ENCODE results near the gene SEC16A. TPM values are rescaled to one million over a fixed set of nuclear protein-coding genes. Genes with fewer than 3 reads are reported as not detected.
A peak's percentile ranks its signal among the peaks of the same experiment; 100 is the strongest.

The SEC16A gene, protein sequence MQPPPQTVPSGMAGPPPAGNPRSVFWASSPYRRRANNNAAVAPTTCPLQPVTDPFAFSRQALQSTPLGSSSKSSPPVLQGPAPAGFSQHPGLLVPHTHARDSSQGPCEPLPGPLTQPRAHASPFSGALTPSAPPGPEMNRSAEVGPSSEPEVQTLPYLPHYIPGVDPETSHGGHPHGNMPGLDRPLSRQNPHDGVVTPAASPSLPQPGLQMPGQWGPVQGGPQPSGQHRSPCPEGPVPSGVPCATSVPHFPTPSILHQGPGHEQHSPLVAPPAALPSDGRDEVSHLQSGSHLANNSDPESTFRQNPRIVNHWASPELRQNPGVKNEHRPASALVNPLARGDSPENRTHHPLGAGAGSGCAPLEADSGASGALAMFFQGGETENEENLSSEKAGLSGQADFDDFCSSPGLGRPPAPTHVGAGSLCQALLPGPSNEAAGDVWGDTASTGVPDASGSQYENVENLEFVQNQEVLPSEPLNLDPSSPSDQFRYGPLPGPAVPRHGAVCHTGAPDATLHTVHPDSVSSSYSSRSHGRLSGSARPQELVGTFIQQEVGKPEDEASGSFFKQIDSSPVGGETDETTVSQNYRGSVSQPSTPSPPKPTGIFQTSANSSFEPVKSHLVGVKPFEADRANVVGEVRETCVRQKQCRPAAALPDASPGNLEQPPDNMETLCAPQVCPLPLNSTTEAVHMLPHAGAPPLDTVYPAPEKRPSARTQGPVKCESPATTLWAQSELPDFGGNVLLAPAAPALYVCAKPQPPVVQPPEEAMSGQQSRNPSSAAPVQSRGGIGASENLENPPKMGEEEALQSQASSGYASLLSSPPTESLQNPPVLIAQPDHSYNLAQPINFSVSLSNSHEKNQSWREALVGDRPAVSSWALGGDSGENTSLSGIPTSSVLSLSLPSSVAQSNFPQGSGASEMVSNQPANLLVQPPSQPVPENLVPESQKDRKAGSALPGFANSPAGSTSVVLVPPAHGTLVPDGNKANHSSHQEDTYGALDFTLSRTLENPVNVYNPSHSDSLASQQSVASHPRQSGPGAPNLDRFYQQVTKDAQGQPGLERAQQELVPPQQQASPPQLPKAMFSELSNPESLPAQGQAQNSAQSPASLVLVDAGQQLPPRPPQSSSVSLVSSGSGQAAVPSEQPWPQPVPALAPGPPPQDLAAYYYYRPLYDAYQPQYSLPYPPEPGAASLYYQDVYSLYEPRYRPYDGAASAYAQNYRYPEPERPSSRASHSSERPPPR (N-terminal part only)
- total RNA-seq = 10 to 100 TPM; 58.0 to 89.3 (median 75.0) TPM

DNA sequence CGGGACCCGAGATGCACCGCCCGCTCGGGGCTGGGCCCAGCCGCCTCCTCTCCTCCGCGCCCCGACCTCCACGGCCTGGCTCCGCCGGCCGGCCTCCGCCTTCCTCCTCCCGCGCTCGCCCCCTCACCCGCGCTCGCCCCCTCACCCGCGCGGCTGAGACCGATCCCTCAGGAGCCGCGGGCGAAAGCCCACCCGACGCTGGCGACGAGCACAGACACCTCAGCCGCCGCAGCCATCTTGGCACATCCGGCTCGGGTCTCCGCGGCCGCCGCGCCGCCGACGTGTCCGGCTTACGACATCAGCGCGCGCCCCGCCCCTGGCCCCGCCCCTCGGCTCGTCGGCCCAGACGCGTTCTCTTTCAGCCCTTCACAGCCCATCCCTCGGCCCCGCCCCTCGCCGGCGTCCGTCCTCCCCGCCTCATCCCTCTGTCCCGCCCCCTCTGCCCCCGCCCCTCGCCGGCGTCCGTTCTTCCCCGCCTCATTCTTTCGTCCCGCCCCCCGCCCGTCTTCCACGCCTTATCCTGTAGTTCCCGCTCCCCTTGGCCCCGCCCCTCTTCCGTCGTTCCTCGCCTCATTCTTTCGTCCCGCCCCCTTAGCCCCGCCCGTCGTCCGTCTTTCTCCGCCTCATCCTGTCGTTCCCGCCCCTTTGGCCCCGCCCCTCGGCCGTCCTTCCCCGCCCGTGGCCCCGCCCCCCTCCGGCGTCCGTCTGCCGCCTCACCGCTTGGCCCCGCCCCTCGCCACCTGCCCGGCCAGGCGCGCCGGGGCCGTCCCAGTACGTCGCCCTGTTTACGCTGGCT is at the start of gene SEC16A:
TSS of gene SEC16A (minus strand) at position 248 of the 796 bp plus-strand sequence. CDS start 5,425 bp downstream, outside the sequence.
- Histone ChIP-seq H3K27me3 (no peaks in the 10 kb centered on the region), H3K4me3 (peak within 1 kb of the TSS; percentile 74), H3K27ac (peak within 1 kb of the TSS; percentile 94), H3K4me1 (peaks cover 29% of the 10 kb centered on the region), H3K9me3 (no peaks in the 10 kb centered on the region), H3K36me3 (peaks cover 7% of the 10 kb centered on the region)
- DNase-seq (ENCODE audit: low spot score in 2 of 2) = peak; percentile 100
- TF ChIP-seq EP300 (IDR thresholded peaks at IDR 0.05) (no peak), POLR2AphosphoS5 (IDR thresholded peaks at IDR 0.05) (peak; percentile 85 to 91 (median 86)), POLR2A (IDR thresholded peaks at IDR 0.05) (peak; percentile 19 to 92)
- TF ChIP-seq, protein P1, sequence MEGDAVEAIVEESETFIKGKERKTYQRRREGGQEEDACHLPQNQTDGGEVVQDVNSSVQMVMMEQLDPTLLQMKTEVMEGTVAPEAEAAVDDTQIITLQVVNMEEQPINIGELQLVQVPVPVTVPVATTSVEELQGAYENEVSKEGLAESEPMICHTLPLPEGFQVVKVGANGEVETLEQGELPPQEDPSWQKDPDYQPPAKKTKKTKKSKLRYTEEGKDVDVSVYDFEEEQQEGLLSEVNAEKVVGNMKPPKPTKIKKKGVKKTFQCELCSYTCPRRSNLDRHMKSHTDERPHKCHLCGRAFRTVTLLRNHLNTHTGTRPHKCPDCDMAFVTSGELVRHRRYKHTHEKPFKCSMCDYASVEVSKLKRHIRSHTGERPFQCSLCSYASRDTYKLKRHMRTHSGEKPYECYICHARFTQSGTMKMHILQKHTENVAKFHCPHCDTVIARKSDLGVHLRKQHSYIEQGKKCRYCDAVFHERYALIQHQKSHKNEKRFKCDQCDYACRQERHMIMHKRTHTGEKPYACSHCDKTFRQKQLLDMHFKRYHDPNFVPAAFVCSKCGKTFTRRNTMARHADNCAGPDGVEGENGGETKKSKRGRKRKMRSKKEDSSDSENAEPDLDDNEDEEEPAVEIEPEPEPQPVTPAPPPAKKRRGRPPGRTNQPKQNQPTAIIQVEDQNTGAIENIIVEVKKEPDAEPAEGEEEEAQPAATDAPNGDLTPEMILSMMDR (IDR thresholded peaks at IDR 0.05) = no peak
- WGBS = 1% methylated on average over 60 of the region's 109 CpGs

DNA sequence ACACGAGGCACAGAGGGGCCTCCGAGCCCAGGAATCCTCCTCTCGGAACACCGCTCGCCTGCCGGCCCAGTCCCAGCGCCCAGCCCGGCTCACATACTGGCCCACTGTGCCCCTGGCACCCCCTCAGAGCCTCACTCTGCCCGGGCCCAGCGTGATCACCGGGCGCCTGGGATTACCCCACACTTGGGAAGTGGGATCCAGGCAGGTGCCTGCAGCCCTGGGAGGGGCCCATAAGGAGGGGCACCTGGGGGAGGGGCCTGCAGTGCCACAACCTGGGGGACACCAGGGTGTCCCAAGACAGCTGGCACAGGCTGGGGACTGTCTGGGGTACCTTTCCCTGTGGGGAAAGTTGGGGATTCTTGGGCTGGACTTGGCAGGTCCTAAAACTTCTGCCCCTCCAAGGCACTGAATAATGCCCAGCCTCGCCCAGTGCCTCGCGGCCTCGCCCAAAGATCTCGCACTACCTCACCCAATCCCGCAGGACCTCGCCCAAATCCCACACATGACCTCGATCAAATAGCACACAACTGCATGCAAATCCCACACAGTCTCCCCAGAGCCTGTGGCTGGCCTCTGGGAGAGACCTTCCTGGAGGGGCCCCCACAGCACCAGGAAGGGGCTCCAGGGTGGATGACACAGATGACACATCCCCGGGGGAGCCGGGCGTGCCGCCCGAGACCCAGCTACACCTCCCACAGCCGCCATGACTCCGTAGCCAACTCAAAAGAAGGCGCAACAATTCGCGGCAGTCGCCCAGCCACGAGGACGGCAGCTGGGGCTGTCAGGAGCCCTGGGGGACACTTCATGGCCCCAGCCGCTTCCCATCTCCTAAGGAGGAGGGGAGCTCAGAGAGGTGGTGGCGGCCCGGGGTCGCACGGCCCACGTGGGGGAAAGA is 49.3 kb upstream of the SEC16A start:
- Histone ChIP-seq H3K36me3 (peaks cover 6% of the 10 kb centered on the region), H3K4me1 (peaks cover 92% of the 10 kb centered on the region), H3K27me3 (no peaks in the 10 kb centered on the region), H3K27ac (peak overlapping the region; percentile 58), H3K4me3 (no peak overlapping the region), H3K9me3 (no peaks in the 10 kb centered on the region)
- no peak for DNase-seq (ENCODE audit: low spot score in 2 of 2)
- WGBS = 68% methylated on average over 12 of the region's 39 CpGs
- TF ChIP-seq, protein P1 (IDR thresholded peaks at IDR 0.05) = no peak
- TF ChIP-seq POLR2AphosphoS5 (IDR thresholded peaks at IDR 0.05) = no peak
- TF ChIP-seq POLR2A (IDR thresholded peaks at IDR 0.05) = no peak
- no peak for TF ChIP-seq EP300 (IDR thresholded peaks at IDR 0.05)

DNA sequence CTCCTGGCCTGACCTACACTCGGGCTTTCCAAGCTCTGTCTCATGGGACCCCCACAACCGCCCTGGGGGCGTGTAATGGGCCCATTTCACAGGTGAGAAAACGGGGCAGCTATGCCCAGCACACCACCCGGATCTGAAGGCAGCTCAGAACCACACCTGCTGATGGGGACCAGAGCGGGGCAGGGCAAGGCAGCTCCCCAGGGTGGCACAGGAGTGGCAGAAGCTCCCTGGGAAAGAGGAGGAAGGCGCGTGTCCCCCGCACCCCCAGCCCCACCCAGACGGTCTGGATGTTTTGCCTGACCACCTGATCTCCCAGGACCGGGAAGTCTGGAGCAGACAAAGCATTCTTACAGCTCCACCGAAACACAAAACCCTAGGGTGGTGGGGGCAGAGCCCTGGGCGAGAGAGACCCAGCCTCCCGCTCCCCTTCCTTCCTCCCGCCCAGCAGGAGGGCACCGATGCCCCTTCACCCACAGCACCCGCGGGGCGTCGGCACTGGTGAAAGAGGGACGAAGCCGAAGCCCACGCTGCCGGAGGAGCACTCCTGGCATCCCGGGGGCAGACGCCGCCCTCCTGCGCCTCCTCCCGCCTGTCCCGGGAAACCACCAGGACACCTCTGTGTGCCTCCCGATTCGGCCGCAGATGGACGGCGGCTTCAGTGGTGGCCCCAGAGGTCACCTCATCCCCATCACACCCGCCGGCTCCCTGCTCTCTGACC is 48.5 kb upstream of the SEC16A start:
- no peaks in the 10 kb centered on the region for H3K36me3 ChIP-seq
- peaks cover 95% of the 10 kb centered on the region for H3K4me1 ChIP-seq
- DNase-seq (ENCODE audit: low spot score in 2 of 2) = no peak
- no peaks in the 10 kb centered on the region for H3K9me3 ChIP-seq
- no peak for TF ChIP-seq POLR2A (IDR thresholded peaks at IDR 0.05)
- no peak for TF ChIP-seq POLR2AphosphoS5 (IDR thresholded peaks at IDR 0.05)
- TF ChIP-seq, protein P1 (IDR thresholded peaks at IDR 0.05) = no peak
- no peak overlapping the region for H3K4me3 ChIP-seq
- peak overlapping the region; percentile 58 for H3K27ac ChIP-seq
- H3K27me3 ChIP-seq = no peaks in the 10 kb centered on the region
- 77% methylated on average over 14 of the region's 37 CpGs for WGBS

All from suprapubic skin (tissue), 4 donors.